Measurements from ENCODE around the gene PBX3. TPM values are rescaled to one million over a fixed set of nuclear protein-coding genes. Genes with fewer than 3 reads are reported as not detected.

PBX3 gene
- total RNA-seq, 1 experiment from 2014 or later, result 8.8 TPM

GRCh38 chr9:126000256-126000655, 253.1 kb downstream of the PBX3 start:
- Histone ChIP-seq H3K36me3 (ENCODE audit: insufficient read depth, low read length) (no peaks in the 10 kb centered on the region), H3K9me2 (replicated peaks; ENCODE audit: insufficient read depth, low read length) (no peaks in the 10 kb centered on the region), H3K4me3 (ENCODE audit: low read length) (no peak overlapping the region), H3K4me1 (ENCODE audit: low read length) (no peaks in the 10 kb centered on the region), H3K9ac (ENCODE audit: low read length) (no peak overlapping the region), H4K20me1 (ENCODE audit: insufficient read depth, low read depth, low read length) (no peaks in the 10 kb centered on the region), H2AFZ (ENCODE audit: low read length) (no peak overlapping the region), H3K4me2 (ENCODE audit: low read depth, low read length, poor library complexity, severe bottlenecking) (no peak overlapping the region), H3K27ac (ENCODE audit: low read length) (no peak overlapping the region), H3K27me3 (ENCODE audit: low read length) (no peaks in the 10 kb centered on the region), H3K79me2 (ENCODE audit: low read length) (no peaks in the 10 kb centered on the region), H3K9me3 (ENCODE audit: low read length) (no peaks in the 10 kb centered on the region)
- DNase-seq, result no peak

- no peaks in the 10 kb centered on the region for H3K4me1 ChIP-seq (ENCODE audit: low read length)
- H3K27me3 ChIP-seq (ENCODE audit: low read length), result no peaks in the 10 kb centered on the region
- H3K9me3 ChIP-seq (ENCODE audit: low read length), result no peaks in the 10 kb centered on the region
- H4K20me1 ChIP-seq (ENCODE audit: insufficient read depth, low read depth, low read length), result no peaks in the 10 kb centered on the region
- no peak overlapping the region for H3K27ac ChIP-seq (ENCODE audit: low read length)
- no peak for DNase-seq
- H3K9ac ChIP-seq (ENCODE audit: low read length), result no peak overlapping the region
- H3K36me3 ChIP-seq (ENCODE audit: insufficient read depth, low read length), result no peaks in the 10 kb centered on the region
- H3K4me3 ChIP-seq (ENCODE audit: low read length), result no peak overlapping the region
- H3K79me2 ChIP-seq (ENCODE audit: low read length), result no peaks in the 10 kb centered on the region
- no peaks in the 10 kb centered on the region for H3K9me2 ChIP-seq (replicated peaks; ENCODE audit: insufficient read depth, low read length)
- no peak overlapping the region for H3K4me2 ChIP-seq (ENCODE audit: low read depth, low read length, poor library complexity, severe bottlenecking)
- H2AFZ ChIP-seq (ENCODE audit: low read length), result no peak overlapping the region
These were observed 253.8 kb downstream of the PBX3 start for GRCh38 chr9:126000731-126001580.

GRCh38 chr9:126001581-126002225, 254.5 kb downstream of the PBX3 start:
- Histone ChIP-seq H3K27me3 (ENCODE audit: low read length) (no peaks in the 10 kb centered on the region), H3K9me3 (ENCODE audit: low read length) (no peaks in the 10 kb centered on the region), H3K4me1 (ENCODE audit: low read length) (no peaks in the 10 kb centered on the region), H3K79me2 (ENCODE audit: low read length) (no peaks in the 10 kb centered on the region), H3K36me3 (ENCODE audit: insufficient read depth, low read length) (no peaks in the 10 kb centered on the region), H3K4me2 (ENCODE audit: low read depth, low read length, poor library complexity, severe bottlenecking) (no peak overlapping the region), H3K4me3 (ENCODE audit: low read length) (no peak overlapping the region), H3K9ac (ENCODE audit: low read length) (no peak overlapping the region), H2AFZ (ENCODE audit: low read length) (no peak overlapping the region), H3K9me2 (replicated peaks; ENCODE audit: insufficient read depth, low read length) (no peaks in the 10 kb centered on the region), H4K20me1 (ENCODE audit: insufficient read depth, low read depth, low read length) (no peaks in the 10 kb centered on the region), H3K27ac (ENCODE audit: low read length) (no peak overlapping the region)
- no peak for DNase-seq

GRCh38 chr9:126002476-126003350, 255.5 kb downstream of the PBX3 start:
- Histone ChIP-seq H2AFZ (ENCODE audit: low read length) (no peak overlapping the region), H3K9me3 (ENCODE audit: low read length) (peaks cover 1% of the 10 kb centered on the region; the same call in 1 of the 2 replicates), H3K9me2 (replicated peaks; ENCODE audit: insufficient read depth, low read length) (no peaks in the 10 kb centered on the region), H3K4me2 (ENCODE audit: low read depth, low read length, poor library complexity, severe bottlenecking) (no peak overlapping the region), H3K9ac (ENCODE audit: low read length) (no peak overlapping the region), H4K20me1 (ENCODE audit: insufficient read depth, low read depth, low read length) (no peaks in the 10 kb centered on the region), H3K27ac (ENCODE audit: low read length) (no peak overlapping the region), H3K27me3 (ENCODE audit: low read length) (no peaks in the 10 kb centered on the region), H3K4me3 (ENCODE audit: low read length) (no peak overlapping the region), H3K4me1 (ENCODE audit: low read length) (no peaks in the 10 kb centered on the region), H3K36me3 (ENCODE audit: insufficient read depth, low read length) (no peaks in the 10 kb centered on the region), H3K79me2 (ENCODE audit: low read length) (no peaks in the 10 kb centered on the region)
- no peak for DNase-seq

GRCh38 chr9:126009047-126009446, 261.9 kb downstream of the PBX3 start:
- Histone ChIP-seq H3K36me3 (ENCODE audit: insufficient read depth, low read length) (no peaks in the 10 kb centered on the region), H3K79me2 (ENCODE audit: low read length) (no peaks in the 10 kb centered on the region), H4K20me1 (ENCODE audit: insufficient read depth, low read depth, low read length) (no peaks in the 10 kb centered on the region), H3K4me2 (ENCODE audit: low read depth, low read length, poor library complexity, severe bottlenecking) (no peak overlapping the region), H3K9ac (ENCODE audit: low read length) (no peak overlapping the region), H2AFZ (ENCODE audit: low read length) (no peak overlapping the region), H3K9me2 (replicated peaks; ENCODE audit: insufficient read depth, low read length) (no peaks in the 10 kb centered on the region), H3K4me3 (ENCODE audit: low read length) (no peak overlapping the region), H3K27me3 (ENCODE audit: low read length) (peaks cover 3% of the 10 kb centered on the region; the same call in 1 of the 2 replicates), H3K4me1 (ENCODE audit: low read length) (no peaks in the 10 kb centered on the region), H3K27ac (ENCODE audit: low read length) (no peak overlapping the region), H3K9me3 (ENCODE audit: low read length) (peaks cover 12% of the 10 kb centered on the region)
- DNase-seq, result peak; percentile 43

- no peaks in the 10 kb centered on the region for H3K36me3 ChIP-seq (ENCODE audit: insufficient read depth, low read length)
- no peak overlapping the region for H3K4me3 ChIP-seq (ENCODE audit: low read length)
- H3K27me3 ChIP-seq (ENCODE audit: low read length), result no peaks in the 10 kb centered on the region
- H3K4me1 ChIP-seq (ENCODE audit: low read length), result no peaks in the 10 kb centered on the region
- H3K79me2 ChIP-seq (ENCODE audit: low read length), result no peaks in the 10 kb centered on the region
- no peak overlapping the region for H3K27ac ChIP-seq (ENCODE audit: low read length)
- H3K9ac ChIP-seq (ENCODE audit: low read length), result no peak overlapping the region
- H3K9me2 ChIP-seq (replicated peaks; ENCODE audit: insufficient read depth, low read length), result no peaks in the 10 kb centered on the region
- no peak overlapping the region for H2AFZ ChIP-seq (ENCODE audit: low read length)
- no peaks in the 10 kb centered on the region for H4K20me1 ChIP-seq (ENCODE audit: insufficient read depth, low read depth, low read length)
- H3K9me3 ChIP-seq (ENCODE audit: low read length), result no peaks in the 10 kb centered on the region; the same call in 1 of the 2 replicates
- DNase-seq, result no peak
- H3K4me2 ChIP-seq (ENCODE audit: low read depth, low read length, poor library complexity, severe bottlenecking), result no peak overlapping the region
These were observed 267.6 kb downstream of the PBX3 start for GRCh38 chr9:126014726-126015125.

- no peak overlapping the region for H3K4me3 ChIP-seq (ENCODE audit: low read length)
- no peak overlapping the region for H3K27ac ChIP-seq (ENCODE audit: low read length)
- no peaks in the 10 kb centered on the region for H3K4me1 ChIP-seq (ENCODE audit: low read length)
- DNase-seq, result no peak
- H2AFZ ChIP-seq (ENCODE audit: low read length), result no peak overlapping the region
- no peaks in the 10 kb centered on the region for H3K27me3 ChIP-seq (ENCODE audit: low read length)
- no peaks in the 10 kb centered on the region for H3K9me2 ChIP-seq (replicated peaks; ENCODE audit: insufficient read depth, low read length)
- H3K4me2 ChIP-seq (ENCODE audit: low read depth, low read length, poor library complexity, severe bottlenecking), result no peak overlapping the region
- no peaks in the 10 kb centered on the region for H3K36me3 ChIP-seq (ENCODE audit: insufficient read depth, low read length)
- no peaks in the 10 kb centered on the region for H3K79me2 ChIP-seq (ENCODE audit: low read length)
- no peaks in the 10 kb centered on the region for H3K9me3 ChIP-seq (ENCODE audit: low read length)
- no peaks in the 10 kb centered on the region for H4K20me1 ChIP-seq (ENCODE audit: insufficient read depth, low read depth, low read length)
- no peak overlapping the region for H3K9ac ChIP-seq (ENCODE audit: low read length)
These were observed 268.3 kb downstream of the PBX3 start for GRCh38 chr9:126015424-126015823.

All from Karpas-422 (cell line).